ENCODE measurements around the gene CACNA2D4. TPM values are rescaled to one million over a fixed set of nuclear protein-coding genes. Genes with fewer than 3 reads are reported as not detected.

The CACNA2D4 gene
- total RNA-seq: 10 to 100 TPM in 1 of 2 donors, 1 to 10 TPM in 1; 1.5 to 12.6 TPM
- polyA plus RNA-seq: 10 to 100 TPM in 1 of 2 donors, 1 to 10 TPM in 1; 2.9 to 11.7 TPM
- long read RNA-seq, donor 1: 0 reads
- long read RNA-seq, donor 2: 0 reads
- long read RNA-seq, donor 3, partial matches to known transcripts: 0 of 1 reads
- long read RNA-seq, donor 3, other reads (novel, unspliced or antisense): 0 of 1 reads
- long read RNA-seq, donor 4: 0 reads
- long read RNA-seq, donor 5: 0 reads

GRCh38 chr12:1918081-1918883 lies at the start of gene CACNA2D4:
CACNA2D4 (minus strand) TSS chr12:1918652; CDS start chr12:1918473, 179 bp downstream.
- DNase-seq (peak in 1 of 3 donors; percentile 11), ATAC-seq (ENCODE audit: insufficient read depth, low FRiP score) (no peak)
- Histone ChIP-seq H3K4me1 (ENCODE audit: control insufficient read depth in 5 of 5, insufficient read depth in 5 of 5, low read length in 5 of 5) (peaks cover 0 to 20% (median 5%) of the 10 kb centered on the region in 5 donors), H3K4me3 (peak within 1 kb of the TSS; percentile 7), H3K27ac (ENCODE audit: low read depth in 1 of 2, low read length in 1 of 2) (peak within 1 kb of the TSS in 1 of 2 donors; percentile 33), H3K9ac (ENCODE audit: insufficient read depth in 1 of 2, low read length in 2 of 2) (no peak within 1 kb of the TSS), H3K9me3 (ENCODE audit: control insufficient read depth in 4 of 4, insufficient read depth in 3 of 4, low read length in 3 of 4) (no peaks in the 10 kb centered on the region), H3K27me3 (ENCODE audit: control insufficient read depth in 3 of 3, insufficient read depth in 3 of 3, low read length in 2 of 3) (peaks cover 0 to 3% (median 0%) of the 10 kb centered on the region in 3 donors), H3K36me3 (ENCODE audit: control insufficient read depth in 4 of 4, insufficient read depth in 4 of 4, low read length in 4 of 4) (no peaks in the 10 kb centered on the region)
- 38 to 60% methylated on average over 18 of the region's 18 CpGs for WGBS, 2 donors
- no peak for TF ChIP-seq CTCF (IDR thresholded peaks at IDR 0.05; ENCODE audit: control extremely low read depth, extremely low read depth)

GRCh38 chr12:1966561-1967226 lies 48.2 kb upstream of the CACNA2D4 start:
- Histone ChIP-seq H3K4me3 (no peak overlapping the region), H3K9me3 (ENCODE audit: control insufficient read depth in 4 of 4, insufficient read depth in 3 of 4, low read length in 3 of 4) (peaks cover 0 to 2% (median 0%) of the 10 kb centered on the region in 4 donors), H3K4me1 (ENCODE audit: control insufficient read depth in 5 of 5, insufficient read depth in 5 of 5, low read length in 5 of 5) (peaks cover 0 to 8% (median 0%) of the 10 kb centered on the region in 5 donors), H3K36me3 (ENCODE audit: control insufficient read depth in 4 of 4, insufficient read depth in 4 of 4, low read length in 4 of 4) (peaks cover 7 to 28% (median 13%) of the 10 kb centered on the region in 4 donors), H3K9ac (ENCODE audit: insufficient read depth in 1 of 2, low read length in 2 of 2) (no peak overlapping the region), H3K27ac (ENCODE audit: low read depth in 1 of 2, low read length in 1 of 2) (peak overlapping the region in 1 of 2 donors; percentile 34), H3K27me3 (ENCODE audit: control insufficient read depth in 3 of 3, insufficient read depth in 3 of 3, low read length in 2 of 3) (no peaks in the 10 kb centered on the region)
- no peak for DNase-seq
- 80 to 88% methylated on average over 4 of the region's 4 CpGs for WGBS, 2 donors
- no peak for TF ChIP-seq CTCF (IDR thresholded peaks at IDR 0.05; ENCODE audit: control extremely low read depth, extremely low read depth)
- ATAC-seq (ENCODE audit: insufficient read depth, low FRiP score): no peak

GRCh38 chr12:1965916-1966315 lies 47.5 kb upstream of the CACNA2D4 start:
- H3K4me3 ChIP-seq: no peak overlapping the region
- WGBS, 2 donors: 91 to 96% methylated on average over 2 of the region's 2 CpGs
- H3K9ac ChIP-seq (ENCODE audit: insufficient read depth in 1 of 2, low read length in 2 of 2): no peak overlapping the region
- H3K27ac ChIP-seq (ENCODE audit: low read depth in 1 of 2, low read length in 1 of 2): no peak overlapping the region
- no peak for TF ChIP-seq CTCF (IDR thresholded peaks at IDR 0.05; ENCODE audit: control extremely low read depth, extremely low read depth)
- H3K36me3 ChIP-seq (ENCODE audit: control insufficient read depth in 4 of 4, insufficient read depth in 4 of 4, low read length in 4 of 4): peaks cover 7 to 33% (median 14%) of the 10 kb centered on the region in 4 donors
- peaks cover 0 to 2% (median 0%) of the 10 kb centered on the region in 4 donors for H3K9me3 ChIP-seq (ENCODE audit: control insufficient read depth in 4 of 4, insufficient read depth in 3 of 4, low read length in 3 of 4)
- DNase-seq (no peak), ATAC-seq (ENCODE audit: insufficient read depth, low FRiP score) (no peak)
- peaks cover 0 to 8% (median 0%) of the 10 kb centered on the region in 5 donors for H3K4me1 ChIP-seq (ENCODE audit: control insufficient read depth in 5 of 5, insufficient read depth in 5 of 5, low read length in 5 of 5)
- no peaks in the 10 kb centered on the region for H3K27me3 ChIP-seq (ENCODE audit: control insufficient read depth in 3 of 3, insufficient read depth in 3 of 3, low read length in 2 of 3)
